Measurements from ENCODE around the gene C6orf120. TPM values are rescaled to one million over a fixed set of nuclear protein-coding genes. Genes with fewer than 3 reads are reported as not detected.

Gene C6orf120
- total and polyA plus RNA-seq, 2 of the 13 experiments (the other 11 are each of a cell fraction or from before 2014, with no cell fraction given), result 21.7 to 29.9 TPM

DNA sequence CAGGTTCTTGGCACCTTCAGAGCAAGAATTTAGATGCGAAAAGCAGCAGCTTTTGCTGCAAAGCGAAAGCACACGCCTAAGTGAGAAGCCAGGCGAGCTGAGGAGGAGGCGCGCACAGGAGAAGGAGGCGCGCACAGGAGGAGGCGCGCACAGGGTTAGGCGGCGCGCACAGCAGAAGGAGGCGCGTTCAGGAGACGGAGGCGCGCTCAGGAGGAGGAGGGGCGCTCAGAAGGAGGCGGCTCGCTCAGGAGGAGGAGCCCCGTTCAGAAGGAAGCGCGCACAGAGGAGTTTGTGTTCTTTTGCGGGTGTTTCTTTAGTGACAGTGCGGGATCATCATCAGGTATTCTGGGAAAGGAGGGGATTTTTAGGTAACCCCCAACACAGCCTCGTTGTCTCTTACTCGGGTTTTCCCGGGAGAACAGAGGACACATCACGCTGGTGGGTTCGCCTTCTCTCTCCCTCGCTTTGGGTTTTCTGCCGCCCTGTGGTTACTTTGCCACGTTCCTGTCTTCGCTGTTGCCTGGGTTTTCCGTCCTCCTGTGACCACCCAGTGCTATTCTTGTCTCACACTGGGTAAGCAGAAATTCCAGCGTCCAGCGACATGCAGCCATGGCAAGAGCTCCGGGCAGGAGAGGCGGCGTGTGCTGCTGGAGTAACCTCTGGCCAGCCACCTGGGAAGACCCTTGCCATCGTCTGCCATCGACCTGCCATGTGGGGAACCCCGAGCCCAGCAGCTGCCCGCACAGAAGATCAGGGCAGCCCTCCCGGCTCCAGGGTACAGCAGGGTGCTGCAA lies 47.1 kb upstream of the C6orf120 start:
- H3K27ac ChIP-seq (ENCODE audit: extremely low read length, insufficient read depth, low read length), result no peak overlapping the region
- intact Hi-C loops (cut with micrococcal nuclease; ENCODE audit: unreplicated experiment), result no loop called here
- H3K36me3 ChIP-seq (replicated peaks in 1 of 2; ENCODE audit: control insufficient read depth in 1 of 2, insufficient read depth in 2 of 2, low read length in 2 of 2), result peaks cover 18 to 45% of the 10 kb centered on the region in 2 experiments; a peak in 4 of 5 replicates
- no peak overlapping the region for H3K4me3 ChIP-seq (replicated peaks in 1 of 3; ENCODE audit: insufficient read depth in 1 of 3, low read depth in 2 of 3, low read length in 3 of 3)
- no peak for DNase-seq (ENCODE audit: low spot score)
- no peak overlapping the region for H3K9ac ChIP-seq (ENCODE audit: insufficient read depth, low read depth, low read length)
- POLR2A ChIA-PET, result no interaction called here
- no peaks in the 10 kb centered on the region for H3K27me3 ChIP-seq (ENCODE audit: control insufficient read depth in 1 of 2, insufficient read depth in 2 of 2, low read length in 2 of 2)
- no peaks in the 10 kb centered on the region for H3K79me2 ChIP-seq (ENCODE audit: insufficient read depth, low read length)
- no peaks in the 10 kb centered on the region for H3K9me3 ChIP-seq (ENCODE audit: low read length)
- BruUV-seq (replicated peaks), result no TSS peak
- TF ChIP-seq ZNF17 (CRISPR knock-in tag; IDR thresholded peaks at IDR 0.05) (no peak), ARHGAP35 (CRISPR knock-in tag; IDR thresholded peaks at IDR 0.05; ENCODE audit: borderline replicate concordance) (no peak), BORCS8-MEF2B (CRISPR knock-in tag; IDR thresholded peaks at IDR 0.05) (no peak), ZNF577 (CRISPR knock-in tag; IDR thresholded peaks at IDR 0.05; ENCODE audit: borderline replicate concordance, low read depth) (no peak), ZNF777 (CRISPR knock-in tag; IDR thresholded peaks at IDR 0.05) (no peak), STAT5B (CRISPR knock-in tag; IDR thresholded peaks at IDR 0.05) (no peak), CREM (IDR thresholded peaks at IDR 0.05) (no peak), CREM (CRISPR knock-in tag; IDR thresholded peaks at IDR 0.05) (no peak)
- TF ChIP-seq, protein P1, sequence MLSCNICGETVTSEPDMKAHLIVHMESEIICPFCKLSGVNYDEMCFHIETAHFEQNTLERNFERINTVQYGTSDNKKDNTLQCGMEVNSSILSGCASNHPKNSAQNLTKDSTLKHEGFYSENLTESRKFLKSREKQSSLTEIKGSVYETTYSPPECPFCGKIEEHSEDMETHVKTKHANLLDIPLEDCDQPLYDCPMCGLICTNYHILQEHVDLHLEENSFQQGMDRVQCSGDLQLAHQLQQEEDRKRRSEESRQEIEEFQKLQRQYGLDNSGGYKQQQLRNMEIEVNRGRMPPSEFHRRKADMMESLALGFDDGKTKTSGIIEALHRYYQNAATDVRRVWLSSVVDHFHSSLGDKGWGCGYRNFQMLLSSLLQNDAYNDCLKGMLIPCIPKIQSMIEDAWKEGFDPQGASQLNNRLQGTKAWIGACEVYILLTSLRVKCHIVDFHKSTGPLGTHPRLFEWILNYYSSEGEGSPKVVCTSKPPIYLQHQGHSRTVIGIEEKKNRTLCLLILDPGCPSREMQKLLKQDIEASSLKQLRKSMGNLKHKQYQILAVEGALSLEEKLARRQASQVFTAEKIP (CRISPR knock-in tag; IDR thresholded peaks at IDR 0.05; ENCODE audit: borderline replicate concordance), result no peak
- TF ChIP-seq, protein P2, sequence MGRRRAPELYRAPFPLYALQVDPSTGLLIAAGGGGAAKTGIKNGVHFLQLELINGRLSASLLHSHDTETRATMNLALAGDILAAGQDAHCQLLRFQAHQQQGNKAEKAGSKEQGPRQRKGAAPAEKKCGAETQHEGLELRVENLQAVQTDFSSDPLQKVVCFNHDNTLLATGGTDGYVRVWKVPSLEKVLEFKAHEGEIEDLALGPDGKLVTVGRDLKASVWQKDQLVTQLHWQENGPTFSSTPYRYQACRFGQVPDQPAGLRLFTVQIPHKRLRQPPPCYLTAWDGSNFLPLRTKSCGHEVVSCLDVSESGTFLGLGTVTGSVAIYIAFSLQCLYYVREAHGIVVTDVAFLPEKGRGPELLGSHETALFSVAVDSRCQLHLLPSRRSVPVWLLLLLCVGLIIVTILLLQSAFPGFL (CRISPR knock-in tag; IDR thresholded peaks at IDR 0.05), result no peak
- TF ChIP-seq, protein P3, sequence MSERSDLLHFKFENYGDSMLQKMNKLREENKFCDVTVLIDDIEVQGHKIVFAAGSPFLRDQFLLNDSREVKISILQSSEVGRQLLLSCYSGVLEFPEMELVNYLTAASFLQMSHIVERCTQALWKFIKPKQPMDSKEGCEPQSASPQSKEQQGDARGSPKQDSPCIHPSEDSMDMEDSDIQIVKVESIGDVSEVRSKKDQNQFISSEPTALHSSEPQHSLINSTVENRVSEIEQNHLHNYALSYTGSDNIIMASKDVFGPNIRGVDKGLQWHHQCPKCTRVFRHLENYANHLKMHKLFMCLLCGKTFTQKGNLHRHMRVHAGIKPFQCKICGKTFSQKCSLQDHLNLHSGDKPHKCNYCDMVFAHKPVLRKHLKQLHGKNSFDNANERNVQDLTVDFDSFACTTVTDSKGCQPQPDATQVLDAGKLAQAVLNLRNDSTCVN (CRISPR knock-in tag; IDR thresholded peaks at IDR 0.05; ENCODE audit: borderline replicate concordance), result no peak
- H2AFZ ChIP-seq (ENCODE audit: low read length), result no peak overlapping the region
- in situ Hi-C loops (cut with HindIII; ENCODE audit: extremely low pct_ligation_motif_present, low pct_unique_long_range_greater_than_20kb), result no loop called here
- FAIRE-seq, result no peak
- no peaks in the 10 kb centered on the region for H4K20me1 ChIP-seq (ENCODE audit: insufficient read depth, low read length)
- whole genome bisulfite sequencing (ENCODE audit: low lambda C conversion rate), result 97% methylated on average over 46 of the region's 46 CpGs
- CTCF ChIA-PET (ENCODE audit: low intra/inter-chr PET ratio, low total read pairs), result no interaction called here
- no peak overlapping the region for H3K4me2 ChIP-seq (ENCODE audit: low read depth, low read length)
- ATAC-seq, result no peak
- no peaks in the 10 kb centered on the region for H3K4me1 ChIP-seq (ENCODE audit: insufficient read depth, low read length)
